Measurements from ENCODE around the gene ADAMTS13.
"Not testable (repeated sequence)": the region's sequence is repeated elsewhere in the genome, so short reads cannot be mapped to it uniquely, and the experiment has no call there.

The ADAMTS13 gene

DNA sequence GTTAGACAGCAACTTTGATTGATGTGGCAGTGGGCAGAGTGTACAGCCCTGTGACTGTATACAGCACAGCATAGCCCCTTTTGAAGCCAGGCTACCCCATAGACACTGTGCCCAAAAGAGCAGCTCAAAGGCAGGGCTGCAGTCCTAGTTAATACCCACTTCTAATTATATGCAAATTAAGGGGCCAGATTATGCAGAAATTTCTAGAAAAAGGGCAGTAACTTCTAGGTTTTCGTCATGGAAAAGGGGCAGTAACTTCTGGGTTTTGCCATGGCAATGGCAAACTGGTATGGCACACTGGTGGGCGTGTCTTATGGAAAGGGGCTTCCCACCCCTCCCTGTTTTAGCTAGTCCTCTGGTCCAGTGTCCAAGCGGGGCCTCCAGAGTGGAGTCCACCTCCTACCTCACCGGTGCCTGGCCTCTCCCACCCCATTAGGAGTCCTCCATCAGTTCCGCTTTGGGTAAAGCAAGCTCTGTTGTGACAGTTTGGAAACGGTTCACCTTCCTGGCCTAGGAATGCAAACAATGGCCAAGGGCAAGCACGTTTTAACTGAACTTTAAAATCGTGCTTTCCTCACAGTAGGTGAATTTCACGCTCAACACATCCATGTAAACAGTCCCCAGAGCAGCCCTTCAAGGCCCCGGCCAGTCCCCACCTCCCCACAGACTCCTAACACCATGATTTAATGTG lies 5.6 kb downstream of the ADAMTS13 start:
- no peak for DNase-seq

GRCh38 chr9:133428617-133429101 lies 6.5 kb downstream of the ADAMTS13 start:
- no peak for DNase-seq

DNA sequence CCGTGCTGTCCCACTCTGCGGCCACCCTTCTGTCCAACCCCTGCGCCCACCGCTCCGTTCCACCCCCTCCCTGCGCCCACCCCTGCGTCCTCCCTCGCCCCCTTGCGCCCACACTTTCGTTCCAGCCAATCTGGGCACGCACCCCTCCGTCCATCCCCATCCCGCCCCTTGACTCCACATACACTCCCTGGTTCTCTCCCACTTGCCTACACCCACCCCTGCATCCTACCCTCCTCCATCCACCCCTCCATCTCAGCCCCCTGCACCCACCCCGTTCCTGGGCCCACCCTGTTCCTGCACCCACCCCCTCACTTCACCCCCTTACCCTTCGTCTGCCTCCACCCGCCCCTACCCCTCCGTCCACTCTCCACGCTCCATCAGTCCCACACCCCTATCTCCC lies 7.0 kb downstream of the ADAMTS13 start:
- no peak for DNase-seq

DNA sequence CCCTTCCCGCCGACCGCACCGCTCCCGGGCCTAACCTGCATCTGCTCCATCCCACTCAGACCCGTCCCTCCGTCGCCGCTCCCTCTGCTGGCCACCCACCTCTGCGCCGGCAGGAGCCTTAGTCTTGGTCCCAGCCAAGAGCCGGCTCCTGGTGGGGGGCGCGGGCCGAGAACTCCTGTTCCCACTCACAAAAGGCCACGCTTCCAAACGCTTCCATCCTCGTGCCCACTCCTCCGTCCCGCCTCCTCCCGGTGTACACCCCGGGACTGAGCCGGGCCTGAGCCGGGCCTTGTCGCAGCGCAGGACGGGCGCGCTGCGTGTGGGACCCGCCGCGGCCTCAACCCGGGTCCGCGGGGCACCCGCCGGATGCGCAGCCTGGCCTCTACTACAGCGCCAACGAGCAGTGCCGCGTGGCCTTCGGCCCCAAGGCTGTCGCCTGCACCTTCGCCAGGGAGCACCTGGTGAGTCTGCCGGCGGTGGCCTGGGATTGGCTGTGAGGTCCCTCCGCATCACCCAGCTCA lies 7.5 kb downstream of the ADAMTS13 start:
- DNase-seq, result no peak

- DNase-seq, result no peak
These were observed 8.1 kb downstream of the ADAMTS13 start for GRCh38 chr9:133430244-133430643.

GRCh38 chr9:133433351-133433843 lies 11.2 kb downstream of the ADAMTS13 start:
- no peak for DNase-seq

DNA sequence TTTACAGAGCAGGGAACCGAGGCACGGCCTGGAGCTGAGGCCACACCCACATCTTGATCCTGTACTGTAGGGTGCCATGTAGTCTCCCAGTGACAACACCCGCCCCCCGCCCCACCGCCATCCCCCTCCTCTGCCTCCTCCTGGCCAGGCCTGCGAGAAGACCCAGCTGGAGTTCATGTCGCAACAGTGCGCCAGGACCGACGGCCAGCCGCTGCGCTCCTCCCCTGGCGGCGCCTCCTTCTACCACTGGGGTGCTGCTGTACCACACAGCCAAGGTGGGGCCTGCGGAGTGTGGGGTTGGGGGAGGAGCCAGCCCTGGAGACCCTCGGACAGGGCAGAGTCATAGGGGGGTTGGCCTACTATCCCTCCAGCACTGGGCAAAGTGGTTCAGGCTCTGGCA lies 14.5 kb downstream of the ADAMTS13 start:
- no peak for DNase-seq

GRCh38 chr9:133437753-133438531 lies 15.8 kb downstream of the ADAMTS13 start:
- no peak for DNase-seq

DNA sequence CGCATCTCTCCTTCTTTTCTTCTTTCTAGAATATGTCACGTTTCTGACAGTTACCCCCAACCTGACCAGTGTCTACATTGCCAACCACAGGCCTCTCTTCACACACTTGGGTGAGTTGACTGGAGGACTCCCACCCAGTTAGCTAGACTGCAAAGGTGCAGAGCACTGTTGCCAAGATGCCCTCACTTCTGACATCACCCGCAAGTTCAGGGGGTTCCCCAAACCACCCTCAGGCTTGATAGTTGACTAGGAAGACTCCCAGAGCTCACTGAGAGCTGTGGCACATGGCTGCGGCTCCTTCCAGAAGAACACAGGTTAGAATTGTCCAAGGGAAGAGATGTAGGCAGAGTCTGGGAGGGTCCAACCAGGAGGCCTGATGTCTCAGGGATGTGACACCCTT lies 17.2 kb downstream of the ADAMTS13 start:
- no peak for DNase-seq

DNA sequence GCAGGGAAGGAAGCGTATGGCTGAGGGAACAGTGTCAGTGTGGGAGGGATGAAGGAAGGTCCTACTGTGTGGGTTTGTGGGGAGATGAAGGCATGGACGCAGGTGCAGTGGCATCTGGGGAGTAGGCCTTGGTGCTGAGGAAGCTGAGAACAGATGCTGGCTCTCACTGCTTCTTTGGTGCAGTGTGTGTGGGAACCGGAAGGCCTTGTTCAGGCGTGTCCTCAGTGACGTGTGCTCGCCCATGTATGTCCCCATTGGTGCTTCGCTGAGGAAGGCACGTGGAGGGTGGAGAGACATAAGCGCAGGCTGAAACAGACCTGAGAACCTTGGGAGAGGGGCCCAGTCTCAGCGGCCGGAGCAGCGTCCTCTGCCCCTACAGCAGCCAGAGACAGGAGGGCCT lies 18.7 kb downstream of the ADAMTS13 start:
- no peak for DNase-seq

DNA sequence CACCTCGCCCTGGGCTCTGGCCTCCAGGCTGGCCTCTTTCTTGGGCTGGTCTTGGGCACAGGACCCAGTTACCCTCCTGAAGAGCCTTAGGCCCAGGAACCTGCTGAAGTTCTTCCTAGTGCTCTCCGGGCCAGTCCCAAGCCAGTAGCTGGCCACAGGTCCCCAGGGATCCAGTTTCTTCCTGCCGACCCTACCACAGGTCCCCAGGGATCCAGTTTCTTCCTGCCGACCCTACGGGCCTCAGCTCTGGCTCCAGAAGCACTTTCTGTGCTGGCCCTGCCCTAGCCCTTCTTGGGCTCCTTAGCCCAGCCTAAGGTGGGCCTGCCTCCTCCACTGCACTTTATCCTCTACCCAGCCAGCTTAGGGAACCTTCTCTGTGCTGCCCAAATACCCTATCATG lies 19.4 kb downstream of the ADAMTS13 start:
- no peak for DNase-seq

DNA sequence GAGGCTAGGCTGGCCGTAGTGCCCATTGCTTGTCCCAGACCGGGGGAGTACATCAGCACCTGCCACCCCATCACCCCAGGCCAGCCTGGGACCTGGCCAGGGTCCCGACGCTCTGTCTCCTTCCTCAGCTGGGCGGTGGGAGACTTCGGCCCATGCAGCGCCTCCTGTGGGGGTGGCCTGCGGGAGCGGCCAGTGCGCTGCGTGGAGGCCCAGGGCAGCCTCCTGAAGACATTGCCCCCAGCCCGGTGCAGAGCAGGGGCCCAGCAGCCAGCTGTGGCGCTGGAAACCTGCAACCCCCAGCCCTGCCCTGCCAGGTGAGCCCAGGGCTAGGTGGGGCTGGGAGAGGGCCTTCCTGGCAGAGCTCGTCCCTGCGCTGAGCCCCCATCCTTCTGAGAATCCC lies 21.1 kb downstream of the ADAMTS13 start:
- no peak for DNase-seq

DNA sequence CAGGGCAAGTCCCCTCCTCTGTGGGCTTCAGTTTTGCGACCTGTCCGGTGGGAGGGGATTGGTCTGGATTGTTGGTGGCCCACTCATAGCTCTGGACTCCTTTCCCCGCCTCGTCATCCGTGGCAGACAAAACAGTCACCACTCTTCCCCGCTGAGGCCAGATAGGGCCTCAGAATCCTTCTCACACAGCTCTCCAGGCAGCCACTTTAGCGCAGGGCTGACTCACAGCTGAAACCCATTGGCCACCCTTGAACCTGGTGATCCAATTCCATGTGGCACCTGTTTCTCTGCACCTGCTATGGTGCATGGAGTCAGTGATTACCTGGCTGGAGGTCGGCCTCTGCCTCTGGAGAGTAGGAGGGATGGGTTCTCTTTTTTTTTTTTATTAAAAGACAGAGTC lies 21.8 kb downstream of the ADAMTS13 start:
- no peak for DNase-seq

DNA sequence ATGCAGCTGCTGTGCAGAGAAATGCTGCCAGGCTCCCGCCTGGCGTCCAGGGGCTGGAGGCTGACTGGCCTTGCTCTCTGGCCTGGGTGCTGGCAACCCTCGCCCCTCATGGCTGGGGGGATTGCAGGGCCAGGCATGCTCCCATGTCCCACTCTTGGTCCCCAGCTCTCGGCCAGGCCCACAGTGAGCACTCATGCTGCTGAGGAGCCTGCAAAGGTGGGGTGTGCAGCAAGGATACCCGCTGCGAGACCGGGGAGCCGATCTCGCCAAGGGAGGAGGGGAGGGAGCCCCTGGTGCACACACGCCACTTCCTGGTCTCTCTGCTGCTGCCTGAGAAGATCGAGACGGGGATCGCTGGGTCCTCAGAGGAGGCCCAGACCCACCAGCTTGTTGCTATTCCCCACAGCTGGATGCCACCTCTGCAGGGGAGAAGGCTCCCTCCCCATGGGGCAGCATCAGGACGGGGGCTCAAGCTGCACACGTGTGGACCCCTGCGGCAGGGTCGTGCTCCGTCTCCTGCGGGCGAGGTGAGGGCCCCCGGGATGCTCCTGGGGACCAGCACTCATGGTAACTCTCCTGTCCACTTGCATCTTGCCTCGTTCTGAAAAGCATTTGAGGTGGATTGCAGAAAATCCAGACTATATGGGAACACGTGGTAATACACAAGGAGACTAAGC lies 23.3 kb downstream of the ADAMTS13 start:
- no peak for DNase-seq

- DNase-seq, result no peak
These were observed 26.4 kb downstream of the ADAMTS13 start for GRCh38 chr9:133448487-133448972.

- no peak for DNase-seq
These were observed 27.6 kb downstream of the ADAMTS13 start for GRCh38 chr9:133449760-133450159.

DNA sequence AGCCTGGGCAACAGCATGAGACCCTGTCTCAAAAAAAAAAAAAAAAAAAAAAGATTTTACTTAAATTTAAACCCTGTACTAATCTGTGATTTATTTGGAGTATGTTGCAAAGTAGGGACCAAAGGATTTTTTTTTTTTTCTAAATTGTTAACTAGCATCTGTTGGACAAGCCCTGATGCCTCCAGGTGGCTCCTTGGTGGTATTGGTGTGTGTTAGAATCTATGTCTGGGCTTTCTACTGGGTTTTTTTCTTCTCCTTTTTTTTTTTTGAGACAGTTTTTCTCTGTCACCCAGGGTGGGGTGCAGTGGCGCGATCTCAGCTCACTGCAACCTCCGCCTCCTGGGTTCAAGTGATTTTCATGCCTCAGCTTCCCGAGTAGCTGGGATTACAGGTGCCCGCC lies 29.7 kb downstream of the ADAMTS13 start:
- DNase-seq, result not testable (repeated sequence)

DNA sequence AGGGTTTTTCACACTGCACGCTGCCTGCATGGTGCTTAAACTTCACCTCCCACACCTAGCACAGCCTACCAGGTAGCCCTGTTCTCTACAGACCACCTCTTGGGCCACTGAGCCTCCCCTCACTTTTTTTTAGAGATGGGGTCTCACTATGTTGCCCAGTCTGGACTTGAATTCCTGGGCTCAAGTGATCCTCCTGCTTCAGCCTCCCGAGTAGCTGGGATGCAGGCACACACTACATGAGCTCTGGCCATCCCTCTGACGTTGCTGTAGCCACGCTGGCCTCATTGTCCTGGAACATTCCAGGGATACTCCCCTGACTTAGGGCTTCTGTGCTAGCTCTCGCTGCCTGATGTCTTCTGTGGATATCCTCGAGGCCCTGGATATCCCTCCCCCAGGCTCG lies 30.4 kb downstream of the ADAMTS13 start:
- DNase-seq, result no peak

- DNase-seq, result no peak
These were observed 31.5 kb downstream of the ADAMTS13 start for GRCh38 chr9:133453651-133454050.

- no peak for DNase-seq
These were observed 32.2 kb downstream of the ADAMTS13 start for GRCh38 chr9:133454325-133454724.

DNA sequence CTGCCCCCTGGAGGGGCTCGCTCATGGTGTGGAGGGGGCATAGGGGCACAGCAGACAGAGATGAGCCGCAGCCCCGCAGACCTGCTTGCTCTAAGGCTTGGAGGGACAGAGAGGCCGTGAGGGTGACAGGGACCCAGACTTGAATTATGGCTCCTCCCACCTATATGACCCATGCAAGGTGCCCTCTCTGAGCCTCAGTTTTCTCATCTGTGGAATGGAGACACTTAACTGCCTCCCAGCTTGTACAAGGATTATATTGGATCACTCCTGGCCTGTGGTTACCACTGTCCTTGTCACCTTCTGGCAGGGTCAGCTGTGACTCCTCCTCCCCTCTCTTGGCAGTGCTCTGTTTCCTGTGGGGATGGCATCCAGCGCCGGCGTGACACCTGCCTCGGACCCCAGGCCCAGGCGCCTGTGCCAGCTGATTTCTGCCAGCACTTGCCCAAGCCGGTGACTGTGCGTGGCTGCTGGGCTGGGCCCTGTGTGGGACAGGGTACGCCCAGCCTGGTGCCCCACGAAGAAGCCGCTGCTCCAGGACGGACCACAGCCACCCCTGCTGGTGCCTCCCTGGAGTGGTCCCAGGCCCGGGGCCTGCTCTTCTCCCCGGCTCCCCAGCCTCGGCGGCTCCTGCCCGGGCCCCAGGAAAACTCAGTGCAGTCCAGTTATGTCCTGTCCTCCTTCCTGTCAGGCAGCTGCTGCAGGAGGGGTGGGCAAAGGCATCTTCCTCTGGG lies 32.9 kb downstream of the ADAMTS13 start:
- no peak for DNase-seq

DNA sequence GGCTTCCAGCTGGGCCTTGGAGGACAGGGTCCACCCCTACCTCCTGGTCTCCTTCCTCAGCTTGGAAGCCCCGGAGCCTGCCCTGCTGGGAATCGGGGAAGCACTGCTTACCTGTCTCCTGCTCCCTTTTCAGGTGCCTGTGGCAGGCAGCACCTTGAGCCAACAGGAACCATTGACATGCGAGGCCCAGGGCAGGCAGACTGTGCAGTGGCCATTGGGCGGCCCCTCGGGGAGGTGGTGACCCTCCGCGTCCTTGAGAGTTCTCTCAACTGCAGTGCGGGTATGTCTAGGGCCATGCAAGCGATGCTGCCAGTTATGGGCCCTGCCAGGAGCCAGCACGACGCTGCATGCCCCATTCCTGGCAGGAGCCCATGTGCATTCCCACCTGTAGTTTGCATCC lies 33.8 kb downstream of the ADAMTS13 start:
- no peak for DNase-seq

DNA sequence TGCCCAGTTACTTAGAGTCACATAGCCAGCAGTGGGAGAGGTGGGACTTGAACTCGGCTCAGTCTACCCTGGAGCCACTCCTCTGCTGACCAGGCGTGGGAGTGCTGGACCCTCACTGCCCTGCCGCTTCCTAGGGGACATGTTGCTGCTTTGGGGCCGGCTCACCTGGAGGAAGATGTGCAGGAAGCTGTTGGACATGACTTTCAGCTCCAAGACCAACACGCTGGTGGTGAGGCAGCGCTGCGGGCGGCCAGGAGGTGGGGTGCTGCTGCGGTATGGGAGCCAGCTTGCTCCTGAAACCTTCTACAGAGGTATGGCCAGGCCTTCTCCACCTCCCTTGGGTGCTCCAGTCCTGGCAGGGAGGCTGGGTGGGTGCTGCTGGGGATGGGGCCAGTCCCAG lies 34.2 kb downstream of the ADAMTS13 start:
- DNase-seq, result no peak

Data from T1000 (cell line).